SIG-M5 treated with dmso at 0.1 percent for 504 hours (cell line): Measurements from ENCODE around the gene DIP2C.

Experiments
- DNase-seq: peaks from one replicate; lab custom pipeline; 2025; ENCODE audit not compliant: unreplicated experiment; lab: John Stamatoyannopoulos, UW

DIP2C gene

GRCh38 chr10:559767-560047, 129.8 kb downstream of the DIP2C start:
- no peak for DNase-seq

GRCh38 chr10:558891-559766, 130.3 kb downstream of the DIP2C start:
- DNase-seq = no peak

GRCh38 chr10:558364-558763, 131.1 kb downstream of the DIP2C start:
- no peak for DNase-seq

- DNase-seq = no peak
Observed at GRCh38 chr10:557792-558328, 131.6 kb downstream of the DIP2C start.

GRCh38 chr10:556971-557637, 132.4 kb downstream of the DIP2C start:
- DNase-seq = no peak

- DNase-seq = no peak
Observed at GRCh38 chr10:555682-556350, 133.7 kb downstream of the DIP2C start.

- no peak for DNase-seq
Observed at GRCh38 chr10:555281-555680, 134.2 kb downstream of the DIP2C start.

- DNase-seq = no peak
Observed at GRCh38 chr10:554182-554848, 135.2 kb downstream of the DIP2C start.

GRCh38 chr10:553233-553632, 136.2 kb downstream of the DIP2C start:
- DNase-seq = no peak

- no peak for DNase-seq
Observed at GRCh38 chr10:552679-553078, 136.8 kb downstream of the DIP2C start.

- no peak for DNase-seq
Observed at GRCh38 chr10:551373-552252, 137.9 kb downstream of the DIP2C start.

GRCh38 chr10:550665-551372, 138.6 kb downstream of the DIP2C start:
- DNase-seq = no peak

- DNase-seq = no peak
Observed at GRCh38 chr10:549391-549790, 140.1 kb downstream of the DIP2C start.

GRCh38 chr10:548238-548901, 141.1 kb downstream of the DIP2C start:
- no peak for DNase-seq

GRCh38 chr10:547591-548081, 141.8 kb downstream of the DIP2C start:
- DNase-seq = no peak

GRCh38 chr10:546971-547590, 142.4 kb downstream of the DIP2C start:
- DNase-seq = peak; percentile 70

GRCh38 chr10:546451-546850, 143.0 kb downstream of the DIP2C start:
- DNase-seq = no peak
